ENCODE results near the gene GGCT. TPM values are rescaled to one million over a fixed set of nuclear protein-coding genes. Genes with fewer than 3 reads are reported as not detected.

GGCT gene
- total RNA-seq, 1 donor from 2014 or later, result 77.5 TPM

- Mint-ChIP-seq H3K27me3 (ENCODE audit: low read depth) (no peaks in the 10 kb centered on the region), H3K36me3 (ENCODE audit: low read depth) (peaks cover 3% of the 10 kb centered on the region), H3K4me3 (no peak overlapping the region), H3K4me1 (peaks cover 5% of the 10 kb centered on the region), H3K9me3 (no peaks in the 10 kb centered on the region), H3K27ac (ENCODE audit: unreplicated experiment) (no peak overlapping the region)
- TF ChIP-seq CTCF (conservative IDR thresholded peaks at IDR 0.05), result no peak
- no peak for DNase-seq (ENCODE audit: low read depth, low spot score)
These were observed 19.9 kb upstream of the GGCT start for GRCh38 chr7:30524545-30524944.

- peaks cover 5% of the 10 kb centered on the region for H3K4me1 Mint-ChIP-seq
- no peaks in the 10 kb centered on the region for H3K9me3 Mint-ChIP-seq
- DNase-seq (ENCODE audit: low read depth, low spot score), result no peak
- no peak overlapping the region for H3K27ac Mint-ChIP-seq (ENCODE audit: unreplicated experiment)
- H3K27me3 Mint-ChIP-seq (ENCODE audit: low read depth), result no peaks in the 10 kb centered on the region
- peaks cover 3% of the 10 kb centered on the region for H3K36me3 Mint-ChIP-seq (ENCODE audit: low read depth)
- no peak for TF ChIP-seq CTCF (conservative IDR thresholded peaks at IDR 0.05)
- no peak overlapping the region for H3K4me3 Mint-ChIP-seq
These were observed 18.8 kb upstream of the GGCT start for GRCh38 chr7:30523466-30523865.

- Mint-ChIP-seq H3K27me3 (ENCODE audit: low read depth) (no peaks in the 10 kb centered on the region), H3K4me1 (peaks cover 5% of the 10 kb centered on the region), H3K4me3 (no peak overlapping the region), H3K9me3 (no peaks in the 10 kb centered on the region), H3K27ac (ENCODE audit: unreplicated experiment) (no peak overlapping the region), H3K36me3 (ENCODE audit: low read depth) (peaks cover 3% of the 10 kb centered on the region)
- no peak for DNase-seq (ENCODE audit: low read depth, low spot score)
- no peak for TF ChIP-seq CTCF (conservative IDR thresholded peaks at IDR 0.05)
These were observed 17.5 kb upstream of the GGCT start for GRCh38 chr7:30522159-30522558.

- H3K27me3 Mint-ChIP-seq (ENCODE audit: low read depth), result no peaks in the 10 kb centered on the region
- peaks cover 3% of the 10 kb centered on the region for H3K36me3 Mint-ChIP-seq (ENCODE audit: low read depth)
- DNase-seq (ENCODE audit: low read depth, low spot score), result no peak
- H3K27ac Mint-ChIP-seq (ENCODE audit: unreplicated experiment), result no peak overlapping the region
- peaks cover 5% of the 10 kb centered on the region for H3K4me1 Mint-ChIP-seq
- no peak for TF ChIP-seq CTCF (conservative IDR thresholded peaks at IDR 0.05)
- no peaks in the 10 kb centered on the region for H3K9me3 Mint-ChIP-seq
- H3K4me3 Mint-ChIP-seq, result no peak overlapping the region
These were observed 16.9 kb upstream of the GGCT start for GRCh38 chr7:30521532-30521931.

- no peaks in the 10 kb centered on the region for H3K9me3 Mint-ChIP-seq
- no peak for TF ChIP-seq CTCF (conservative IDR thresholded peaks at IDR 0.05)
- no peak overlapping the region for H3K4me3 Mint-ChIP-seq
- no peak for DNase-seq (ENCODE audit: low read depth, low spot score)
- H3K4me1 Mint-ChIP-seq, result peaks cover 5% of the 10 kb centered on the region
- no peaks in the 10 kb centered on the region for H3K27me3 Mint-ChIP-seq (ENCODE audit: low read depth)
- H3K36me3 Mint-ChIP-seq (ENCODE audit: low read depth), result peaks cover 3% of the 10 kb centered on the region
- no peak overlapping the region for H3K27ac Mint-ChIP-seq (ENCODE audit: unreplicated experiment)
These were observed 14.5 kb upstream of the GGCT start for GRCh38 chr7:30519122-30519521.

GRCh38 chr7:30515761-30516160, 11.1 kb upstream of the GGCT start:
- peaks cover 10% of the 10 kb centered on the region for H3K4me1 Mint-ChIP-seq
- no peak overlapping the region for H3K4me3 Mint-ChIP-seq
- no peak for TF ChIP-seq CTCF (conservative IDR thresholded peaks at IDR 0.05)
- no peak overlapping the region for H3K27ac Mint-ChIP-seq (ENCODE audit: unreplicated experiment)
- no peaks in the 10 kb centered on the region for H3K36me3 Mint-ChIP-seq (ENCODE audit: low read depth)
- no peaks in the 10 kb centered on the region for H3K9me3 Mint-ChIP-seq
- H3K27me3 Mint-ChIP-seq (ENCODE audit: low read depth), result no peaks in the 10 kb centered on the region
- DNase-seq (ENCODE audit: low read depth, low spot score), result no peak

Data from neural crest cell (in vitro differentiated cells).